Karpas-422 (cell line): Measurements from ENCODE around the gene DYSF. TPM values are rescaled to one million over a fixed set of nuclear protein-coding genes. Genes with fewer than 3 reads are reported as not detected.
"Not testable (repeated sequence)": the region's sequence is repeated elsewhere in the genome, so short reads cannot be mapped to it uniquely, and the experiment has no call there.

Experiments
- DNase-seq: peaks from one replicate; pipeline ENCODE4 v3.0.0-alpha.2; 2015
- H2AFZ ChIP-seq: fragments of 200-600 bp; sonication (generic); 2 replicates; pipeline ENCODE4 v1.6.1; 2014; ENCODE audit warnings: antibody characterized with exemption, low read length, mixed read lengths
- H3K27ac ChIP-seq: fragments of 200-600 bp; sonication (generic); 2 replicates; pipeline ENCODE4 v1.5.1; 2014; ENCODE audit warnings: mild to moderate bottlenecking, low read length, moderate library complexity
- H3K27me3 ChIP-seq: fragments of 200-600 bp; sonication (generic); 2 replicates; pipeline ENCODE4 v1.6.1; 2014; ENCODE audit warnings: low read length, mixed read lengths
- H3K36me3 ChIP-seq: fragments of 200-600 bp; sonication (generic); 2 replicates; pipeline ENCODE4 v1.6.1; 2014; ENCODE audit warnings: low read length, mixed read lengths; ENCODE audit not compliant: insufficient read depth
- H3K4me1 ChIP-seq: fragments of 200-600 bp; sonication (generic); 2 replicates; pipeline ENCODE4 v1.6.1; 2014; ENCODE audit warnings: mild to moderate bottlenecking, low read length, mixed read lengths
- H3K4me2 ChIP-seq: fragments of 200-600 bp; sonication (generic); 2 replicates; pipeline ENCODE4 v1.6.1; 2014; ENCODE audit warnings: low read length, low read depth, mild to moderate bottlenecking; ENCODE audit not compliant: poor library complexity, severe bottlenecking
- H3K4me3 ChIP-seq: fragments of 200-600 bp; sonication (generic); 2 replicates; pipeline ENCODE4 v1.5.1; 2014; ENCODE audit warnings: mild to moderate bottlenecking, antibody characterized with exemption, low read length, mixed read lengths
- H3K79me2 ChIP-seq: fragments of 200-600 bp; sonication (generic); 2 replicates; pipeline ENCODE4 v1.6.1; 2014; ENCODE audit warnings: mild to moderate bottlenecking, low read length, mixed read lengths
- H3K9ac ChIP-seq: fragments of 200-600 bp; sonication (generic); 2 replicates; pipeline ENCODE4 v1.6.0; 2014; ENCODE audit warnings: low read length
- H3K9me2 ChIP-seq: fragments of 200-600 bp; sonication (generic), shearing (Covaris generic); replicated peaks from 2 replicates; pipeline ENCODE4 v1.6.0; 2014; ENCODE audit warnings: mild to moderate bottlenecking, low read length, moderate library complexity; ENCODE audit not compliant: insufficient read depth
- H3K9me3 ChIP-seq: fragments of 300-700, 200-600 bp; sonication (generic); 2 replicates; pipeline ENCODE4 v1.6.1; 2014; ENCODE audit warnings: low read length, mixed read lengths
- H4K20me1 ChIP-seq: fragments of 200-600 bp; sonication (generic); 2 replicates; pipeline ENCODE4 v1.6.1; 2014; ENCODE audit warnings: mild to moderate bottlenecking, antibody characterized with exemption, low read length, low read depth; ENCODE audit not compliant: insufficient read depth
- total RNA-seq: library from RNA; depleted of rRNA; stranded (reverse); fragments of >200 nt; shearing (Covaris generic); gene quantifications from 2 replicates; pipeline ENCODE4 v1.2.3, GENCODE V29; 2014; ENCODE audit warnings: low replicate concordance; rRNA removed

The DYSF gene
- total RNA-seq: not detected in 2 replicates

DNA sequence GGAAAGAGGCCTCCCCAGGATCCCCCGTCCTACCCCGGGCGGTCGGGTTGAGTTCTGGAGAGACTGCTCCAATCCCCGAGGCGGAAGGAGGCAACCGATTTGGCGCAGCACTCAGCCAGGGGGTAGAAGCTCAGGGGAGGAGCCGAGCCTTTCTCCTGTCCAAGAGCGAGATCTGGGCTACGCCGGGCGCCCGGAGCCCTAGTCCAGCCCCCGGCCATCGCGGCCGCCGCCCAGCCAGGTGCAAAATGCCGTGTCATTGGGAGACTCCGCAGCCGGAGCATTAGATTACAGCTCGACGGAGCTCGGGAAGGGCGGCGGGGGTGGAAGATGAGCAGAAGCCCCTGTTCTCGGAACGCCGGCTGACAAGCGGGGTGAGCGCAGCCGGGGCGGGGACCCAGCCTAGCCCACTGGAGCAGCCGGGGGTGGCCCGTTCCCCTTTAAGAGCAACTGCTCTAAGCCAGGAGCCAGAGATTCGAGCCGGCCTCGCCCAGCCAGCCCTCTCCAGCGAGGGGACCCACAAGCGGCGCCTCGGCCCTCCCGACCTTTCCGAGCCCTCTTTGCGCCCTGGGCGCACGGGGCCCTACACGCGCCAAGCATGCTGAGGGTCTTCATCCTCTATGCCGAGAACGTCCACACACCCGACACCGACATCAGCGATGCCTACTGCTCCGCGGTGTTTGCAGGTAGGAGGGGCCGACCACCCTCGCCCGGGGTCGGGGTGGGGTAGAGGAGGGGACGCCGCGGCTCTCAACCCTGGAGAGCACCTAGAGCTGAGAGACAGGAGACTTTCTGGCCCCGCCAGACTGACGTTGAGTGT lies at the start of gene DYSF:
Gene DYSF, plus strand, starts transcription at position 158 of the 817 bp plus-strand sequence.
- Histone ChIP-seq H3K9me3 (no peaks in the 10 kb centered on the region), H3K9me2 (no peaks in the 10 kb centered on the region), H3K4me1 (peaks cover 5% of the 10 kb centered on the region; the same call in 1 of the 2 replicates), H3K36me3 (no peaks in the 10 kb centered on the region), H3K27ac (no peak within 1 kb of the TSS), H3K79me2 (no peaks in the 10 kb centered on the region), H3K9ac (no peak within 1 kb of the TSS), H4K20me1 (no peaks in the 10 kb centered on the region), H3K4me2 (no peak within 1 kb of the TSS), H3K27me3 (no peaks in the 10 kb centered on the region), H2AFZ (no peak within 1 kb of the TSS), H3K4me3 (no peak within 1 kb of the TSS)
- no peak for DNase-seq

DNA sequence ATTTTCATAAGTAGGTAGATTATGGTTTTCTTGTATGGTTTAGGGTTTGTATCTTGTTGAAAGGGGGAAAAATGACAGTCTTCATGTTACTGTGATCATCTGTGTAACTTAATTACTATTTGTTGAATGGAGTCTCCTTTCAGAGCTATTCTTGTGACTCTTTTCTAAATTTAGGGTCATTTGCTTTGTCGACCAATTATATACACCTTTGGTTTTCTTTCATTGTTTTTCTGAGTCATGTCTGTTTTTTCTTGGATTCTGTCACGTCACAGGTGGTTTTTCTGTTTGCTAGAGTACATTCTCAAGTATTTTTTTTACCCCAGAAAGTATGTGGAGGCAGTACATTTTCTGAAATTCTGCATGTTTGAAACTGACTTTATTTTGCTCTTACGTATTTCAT lies 43.8 kb upstream of the DYSF start:
- no peak overlapping the region for H3K4me2 ChIP-seq
- H3K36me3 ChIP-seq: peaks cover 61% of the 10 kb centered on the region
- H3K4me1 ChIP-seq: no peaks in the 10 kb centered on the region
- no peak overlapping the region for H3K4me3 ChIP-seq
- H3K9me2 ChIP-seq: no peaks in the 10 kb centered on the region
- no peaks in the 10 kb centered on the region for H4K20me1 ChIP-seq
- peaks cover 27% of the 10 kb centered on the region for H3K79me2 ChIP-seq
- H3K9ac ChIP-seq: no peak overlapping the region
- H3K27ac ChIP-seq: no peak overlapping the region
- H3K9me3 ChIP-seq: no peaks in the 10 kb centered on the region
- H2AFZ ChIP-seq: no peak overlapping the region
- H3K27me3 ChIP-seq: no peaks in the 10 kb centered on the region
- DNase-seq: no peak

DNA sequence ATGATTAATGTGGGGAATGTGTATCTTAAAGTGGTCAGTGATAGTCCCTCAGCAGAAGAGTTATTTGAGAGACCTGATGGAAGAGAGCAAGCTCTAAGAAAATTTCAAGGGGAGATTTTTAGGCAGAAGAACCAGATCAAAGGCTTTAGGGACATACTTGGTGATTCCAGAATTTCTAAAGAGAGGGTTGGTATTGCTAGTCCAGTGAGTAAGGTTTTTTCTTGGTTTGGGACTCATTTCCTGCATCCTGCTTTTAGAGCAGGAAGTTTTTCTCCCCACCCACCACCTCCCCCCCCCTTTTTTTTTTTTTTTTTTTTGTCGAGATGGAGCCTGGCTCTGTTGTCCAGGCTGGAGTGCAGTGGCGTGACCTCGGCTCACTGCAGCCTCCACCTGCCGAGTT lies 42.7 kb upstream of the DYSF start:
- no peak overlapping the region for H2AFZ ChIP-seq
- no peak overlapping the region for H3K4me2 ChIP-seq
- H3K27ac ChIP-seq: no peak overlapping the region
- no peak for DNase-seq
- H3K9me2 ChIP-seq: no peaks in the 10 kb centered on the region
- peaks cover 51% of the 10 kb centered on the region for H3K36me3 ChIP-seq
- H3K79me2 ChIP-seq: peaks cover 27% of the 10 kb centered on the region
- no peak overlapping the region for H3K4me3 ChIP-seq
- no peaks in the 10 kb centered on the region for H3K4me1 ChIP-seq
- no peaks in the 10 kb centered on the region for H3K9me3 ChIP-seq
- H3K9ac ChIP-seq: no peak overlapping the region
- H4K20me1 ChIP-seq: no peaks in the 10 kb centered on the region
- H3K27me3 ChIP-seq: no peaks in the 10 kb centered on the region

DNA sequence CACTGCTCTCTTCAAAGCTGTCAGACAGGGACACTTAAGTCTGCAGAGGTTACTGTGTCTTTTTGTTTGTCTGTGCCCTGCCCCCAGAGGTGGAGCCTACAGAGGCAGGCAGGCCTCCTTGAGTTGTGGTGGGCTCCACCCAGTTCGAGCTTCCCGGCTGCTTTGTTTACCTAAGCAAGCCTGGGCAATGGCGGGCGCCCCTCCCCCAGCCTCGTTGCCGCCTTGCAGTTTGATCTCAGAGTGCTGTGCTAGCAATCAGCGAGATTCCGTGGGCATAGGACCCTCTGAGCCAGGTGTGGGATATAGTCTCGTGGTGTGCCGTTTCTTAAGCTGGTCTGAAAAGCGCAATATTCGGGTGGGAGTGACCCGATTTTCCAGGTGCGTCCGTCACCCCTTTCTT lies 36.5 kb upstream of the DYSF start:
- DNase-seq: not testable (repeated sequence)

DNA sequence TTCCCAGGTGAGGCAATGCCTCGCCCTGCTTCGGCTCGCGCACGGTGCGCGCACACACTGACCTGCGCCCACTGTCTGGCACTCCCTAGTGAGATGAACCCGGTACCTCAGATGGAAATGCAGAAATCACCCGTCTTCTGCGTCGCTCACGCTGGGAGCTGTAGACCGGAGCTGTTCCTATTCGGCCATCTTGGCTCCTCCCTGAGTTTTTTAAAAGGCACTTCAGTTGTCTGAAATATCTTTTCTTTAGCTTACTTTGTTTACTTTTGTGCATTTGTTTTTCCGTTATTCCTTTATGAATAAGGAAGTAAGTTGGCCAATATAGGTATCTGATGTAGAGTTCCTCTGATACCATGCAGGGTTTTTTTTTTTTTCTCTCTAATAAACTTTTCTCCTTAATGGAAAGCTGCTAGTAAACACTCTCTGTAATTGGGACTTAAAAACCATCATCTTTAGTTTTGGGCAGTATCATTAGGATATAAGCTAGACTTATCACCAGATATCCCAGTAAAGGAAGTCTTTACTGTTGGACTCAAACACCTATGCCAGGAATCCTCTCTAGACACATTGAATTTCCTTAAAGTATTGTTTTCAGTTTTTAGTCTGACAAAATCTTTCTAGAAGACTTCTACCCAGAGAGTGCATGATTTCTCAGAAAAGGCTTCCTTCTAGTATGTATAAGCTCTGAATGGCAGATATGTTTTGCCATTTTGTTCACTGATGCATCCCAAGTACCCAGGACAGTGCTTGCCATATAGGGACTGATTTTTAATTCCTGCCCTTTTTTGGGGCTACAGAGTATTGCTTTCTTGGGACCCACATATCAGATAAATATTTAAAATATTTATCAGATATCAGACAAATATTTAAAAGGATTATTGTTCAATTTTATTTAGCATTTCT lies 35.8 kb upstream of the DYSF start:
- Histone ChIP-seq H2AFZ (0 out of 2 replicates have a peak overlapping the region, but pooled peaks have one; percentile 4), H3K9me3 (no peaks in the 10 kb centered on the region), H3K9me2 (no peaks in the 10 kb centered on the region), H3K27me3 (no peaks in the 10 kb centered on the region), H3K79me2 (peaks cover 44% of the 10 kb centered on the region), H3K27ac (peak overlapping the region; percentile 84), H3K9ac (peak overlapping the region; percentile 66), H4K20me1 (no peaks in the 10 kb centered on the region), H3K4me2 (peak overlapping the region; percentile 86), H3K4me3 (peak overlapping the region; percentile 68), H3K4me1 (peaks cover 10% of the 10 kb centered on the region), H3K36me3 (peaks cover 27% of the 10 kb centered on the region; the same call in 1 of the 2 replicates)
- DNase-seq: peak; percentile 70

More for the DNA sequence above, 36.5 kb upstream of the DYSF start:
- H3K9me2 ChIP-seq, H3K9ac ChIP-seq, H3K27ac ChIP-seq, H3K4me2 ChIP-seq, H3K9me3 ChIP-seq, H3K27me3 ChIP-seq, H4K20me1 ChIP-seq, H2AFZ ChIP-seq: not testable (repeated sequence)
- H3K4me3 ChIP-seq: peak overlapping the region; percentile 68; the same call in 1 of the 2 replicates
- H3K4me1 ChIP-seq: peaks cover 10% of the 10 kb centered on the region
- H3K79me2 ChIP-seq: peaks cover 40% of the 10 kb centered on the region
- peaks cover 23% of the 10 kb centered on the region; the same call in 1 of the 2 replicates for H3K36me3 ChIP-seq

DNA sequence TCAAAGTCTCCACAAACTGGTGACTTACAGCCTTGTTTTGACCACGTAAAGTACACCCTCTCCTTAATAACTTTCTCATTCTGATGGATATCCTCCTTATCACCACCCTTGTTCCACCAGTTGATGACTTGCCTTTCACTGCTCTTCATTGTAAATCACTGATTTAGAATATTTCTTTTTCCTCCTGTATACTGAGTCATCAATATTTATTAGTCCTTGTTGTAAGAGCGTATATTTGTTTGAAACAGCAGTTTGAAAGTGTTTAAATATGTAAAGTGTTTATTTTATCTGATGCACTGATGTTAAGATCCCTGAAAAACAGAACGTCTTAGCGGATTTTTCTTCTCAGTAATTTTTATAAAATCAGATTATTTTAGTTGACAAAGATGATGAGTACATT lies 34.2 kb upstream of the DYSF start:
- Histone ChIP-seq H3K4me1 (peaks cover 10% of the 10 kb centered on the region), H3K36me3 (peaks cover 37% of the 10 kb centered on the region; the same call in 1 of the 2 replicates), H3K9ac (no peak overlapping the region), H3K4me2 (no peak overlapping the region), H4K20me1 (no peaks in the 10 kb centered on the region), H3K9me2 (no peaks in the 10 kb centered on the region), H3K27ac (no peak overlapping the region), H3K9me3 (no peaks in the 10 kb centered on the region), H2AFZ (no peak overlapping the region), H3K79me2 (peaks cover 50% of the 10 kb centered on the region), H3K27me3 (no peaks in the 10 kb centered on the region), H3K4me3 (no peak overlapping the region)
- DNase-seq: no peak

DNA sequence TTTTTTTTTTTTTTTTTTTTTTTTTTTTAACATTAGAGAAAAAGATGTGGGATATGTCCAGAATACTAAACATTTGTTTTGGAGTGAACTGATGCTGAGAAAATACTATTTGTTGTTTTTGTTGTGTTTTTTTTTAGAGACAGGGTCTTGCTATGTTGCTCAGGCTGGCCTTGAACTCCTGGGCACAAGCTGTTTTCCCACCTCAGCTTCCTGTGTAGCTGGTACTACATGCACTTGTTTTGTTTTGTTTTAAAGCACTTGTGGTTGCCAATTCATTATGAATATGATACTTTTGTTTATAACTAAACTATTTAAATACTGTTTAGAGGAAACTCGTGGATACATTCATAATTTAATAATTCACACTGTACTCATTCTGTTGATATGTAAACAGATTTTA lies 33.4 kb upstream of the DYSF start:
- no peak for DNase-seq
- no peaks in the 10 kb centered on the region for H4K20me1 ChIP-seq

DNA sequence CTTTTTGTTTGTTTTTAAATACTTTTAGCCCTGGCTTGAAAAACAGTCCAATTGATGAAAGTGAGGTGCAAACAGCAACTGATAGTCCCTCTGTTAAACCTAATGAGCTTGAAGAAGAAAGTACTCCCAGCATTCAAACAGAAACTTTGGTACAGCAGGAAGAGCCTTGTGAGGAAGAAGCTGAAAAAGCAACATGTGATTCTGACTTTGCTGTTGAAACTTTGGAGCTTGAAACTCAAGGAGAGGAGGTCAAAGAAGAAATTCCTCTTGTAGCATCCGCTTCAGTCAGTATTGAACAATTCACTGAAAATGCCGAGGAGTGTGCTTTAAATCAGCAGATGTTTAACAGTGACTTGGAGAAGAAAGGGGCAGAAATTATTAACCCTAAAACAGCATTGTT lies 30.6 kb upstream of the DYSF start:
- Histone ChIP-seq H2AFZ (no peak overlapping the region), H3K36me3 (peaks cover 63% of the 10 kb centered on the region), H3K4me2 (no peak overlapping the region), H3K9me2 (no peaks in the 10 kb centered on the region), H3K4me1 (peaks cover 6% of the 10 kb centered on the region), H3K4me3 (no peak overlapping the region), H3K9ac (no peak overlapping the region), H3K9me3 (no peaks in the 10 kb centered on the region), H4K20me1 (no peaks in the 10 kb centered on the region), H3K27me3 (no peaks in the 10 kb centered on the region), H3K27ac (no peak overlapping the region), H3K79me2 (peaks cover 58% of the 10 kb centered on the region)
- DNase-seq: no peak

More for the DNA sequence above, 33.4 kb upstream of the DYSF start:
- Histone ChIP-seq H3K79me2 (peaks cover 57% of the 10 kb centered on the region), H3K9me3 (no peaks in the 10 kb centered on the region), H3K36me3 (peaks cover 44% of the 10 kb centered on the region; the same call in 1 of the 2 replicates), H3K4me3 (no peak overlapping the region), H3K4me2 (no peak overlapping the region), H3K9me2 (no peaks in the 10 kb centered on the region), H3K9ac (no peak overlapping the region), H3K4me1 (peaks cover 10% of the 10 kb centered on the region), H2AFZ (no peak overlapping the region), H3K27me3 (no peaks in the 10 kb centered on the region), H3K27ac (no peak overlapping the region)
